Activated CD8-positive, alpha-beta T cell treated with anti-CD3 and anti-CD28 coated beads for 36 hours (primary cell): ENCODE data around the gene LILRB3. TPM values are rescaled to one million over a fixed set of nuclear protein-coding genes. Genes with fewer than 3 reads are reported as not detected.
"Not testable (repeated sequence)": the region's sequence is repeated elsewhere in the genome, so short reads cannot be mapped to it uniquely, and the experiment has no call there.

Source experiments
- ATAC-seq: fragments of 200-7000 bp; cut with Tn5 transposase; one replicate; pipeline ENCODE4 v1.10.0; 2021; ENCODE audit warnings: mild to moderate bottlenecking, moderate library complexity
- CTCF ChIA-PET: fragments of 350-600 bp; sonication (Branson Sonifier 250); formaldehyde crosslinking; loops from one replicate; lab custom pipeline; 2021; ENCODE audit warnings: antibody characterized with exemption; lab: Charles Lee
- POLR2A ChIA-PET: fragments of 350-600 bp; sonication (Branson Sonifier 250); formaldehyde crosslinking; loops from one replicate; lab custom pipeline; 2021; ENCODE audit warnings: antibody characterized with exemption; lab: Charles Lee
- DNase-seq: peaks from one replicate; pipeline ENCODE4 v3.0.0-alpha.2; 2020
- H3K27ac Mint-ChIP-seq: one replicate; pipeline ENCODE4 v1.8.0; 2021; ENCODE audit warnings: mild to moderate bottlenecking, mixed read lengths
- H3K27me3 Mint-ChIP-seq: one replicate; pipeline ENCODE4 v1.8.0; 2021; ENCODE audit warnings: mixed read lengths
- H3K36me3 Mint-ChIP-seq: one replicate; pipeline ENCODE4 v1.8.0; 2021; ENCODE audit warnings: low read depth, mixed read lengths
- H3K4me1 Mint-ChIP-seq: one replicate; pipeline ENCODE4 v1.8.0; 2021; ENCODE audit warnings: low read depth, mixed read lengths
- H3K4me3 Mint-ChIP-seq: one replicate; pipeline ENCODE4 v1.8.0; 2021; ENCODE audit warnings: mild to moderate bottlenecking, moderate library complexity, mixed read lengths
- H3K9me3 Mint-ChIP-seq: one replicate; pipeline ENCODE4 v1.8.0; 2021; ENCODE audit warnings: mixed read lengths
- intact Hi-C: fragments of 100-400 bp; cut with micrococcal nuclease; formaldehyde crosslinking; loops from one replicate; pipeline ENCODE4 v1.10.0; 2022
- total RNA-seq, 2 experiments: library from RNA; stranded (reverse); gene quantifications; one replicate each; pipeline ENCODE4 v1.2.3, GENCODE V29; 2021
- TF ChIP-seq, protein P1 (sequence below): fragments of 200-600 bp; IDR thresholded peaks from one replicate; pipeline ENCODE4 v1.8.0; 2022; ENCODE audit warnings: antibody characterized with exemption, mild to moderate bottlenecking

The LILRB3 gene
- total RNA-seq, 2 experiments from 2014 or later = not detected

DNA sequence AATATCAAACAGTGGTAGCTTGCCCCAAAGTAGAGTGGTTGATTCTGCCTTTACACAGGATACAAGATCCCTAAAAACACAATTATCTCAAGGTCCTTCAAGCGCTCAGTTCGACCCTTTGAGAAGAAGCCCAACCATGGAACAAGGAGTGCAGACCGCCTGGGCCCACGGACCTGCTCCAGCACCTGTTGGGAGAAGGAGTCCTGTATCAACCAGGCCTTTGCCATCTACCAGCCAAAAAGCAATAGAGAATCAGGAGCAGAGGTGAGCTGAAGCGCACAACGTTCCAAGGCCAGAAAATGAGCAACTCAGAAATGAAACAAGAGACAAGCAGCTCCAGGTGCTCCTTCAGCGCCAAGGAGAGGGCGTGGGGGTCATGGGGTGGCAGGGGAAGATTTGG, 6.3 kb upstream of the LILRB3 start:
- no peak for ATAC-seq
- H3K4me3 Mint-ChIP-seq = no peak overlapping the region
- intact Hi-C loops = no loop called here
- no peaks in the 10 kb centered on the region for H3K36me3 Mint-ChIP-seq
- TF ChIP-seq, protein P1, sequence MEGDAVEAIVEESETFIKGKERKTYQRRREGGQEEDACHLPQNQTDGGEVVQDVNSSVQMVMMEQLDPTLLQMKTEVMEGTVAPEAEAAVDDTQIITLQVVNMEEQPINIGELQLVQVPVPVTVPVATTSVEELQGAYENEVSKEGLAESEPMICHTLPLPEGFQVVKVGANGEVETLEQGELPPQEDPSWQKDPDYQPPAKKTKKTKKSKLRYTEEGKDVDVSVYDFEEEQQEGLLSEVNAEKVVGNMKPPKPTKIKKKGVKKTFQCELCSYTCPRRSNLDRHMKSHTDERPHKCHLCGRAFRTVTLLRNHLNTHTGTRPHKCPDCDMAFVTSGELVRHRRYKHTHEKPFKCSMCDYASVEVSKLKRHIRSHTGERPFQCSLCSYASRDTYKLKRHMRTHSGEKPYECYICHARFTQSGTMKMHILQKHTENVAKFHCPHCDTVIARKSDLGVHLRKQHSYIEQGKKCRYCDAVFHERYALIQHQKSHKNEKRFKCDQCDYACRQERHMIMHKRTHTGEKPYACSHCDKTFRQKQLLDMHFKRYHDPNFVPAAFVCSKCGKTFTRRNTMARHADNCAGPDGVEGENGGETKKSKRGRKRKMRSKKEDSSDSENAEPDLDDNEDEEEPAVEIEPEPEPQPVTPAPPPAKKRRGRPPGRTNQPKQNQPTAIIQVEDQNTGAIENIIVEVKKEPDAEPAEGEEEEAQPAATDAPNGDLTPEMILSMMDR = no peak
- no peaks in the 10 kb centered on the region for H3K9me3 Mint-ChIP-seq
- H3K4me1 Mint-ChIP-seq = peaks cover 3% of the 10 kb centered on the region
- peaks cover 19% of the 10 kb centered on the region for H3K27me3 Mint-ChIP-seq
- ChIA-PET CTCF (interaction anchor here (1.2 kb wide), 1 partner anchor 18 kb away, joined by 3 read pairs; no protein-coding TSS in a partner anchor), POLR2A (no interaction called here)
- no peak overlapping the region for H3K27ac Mint-ChIP-seq
- no peak for DNase-seq

DNA sequence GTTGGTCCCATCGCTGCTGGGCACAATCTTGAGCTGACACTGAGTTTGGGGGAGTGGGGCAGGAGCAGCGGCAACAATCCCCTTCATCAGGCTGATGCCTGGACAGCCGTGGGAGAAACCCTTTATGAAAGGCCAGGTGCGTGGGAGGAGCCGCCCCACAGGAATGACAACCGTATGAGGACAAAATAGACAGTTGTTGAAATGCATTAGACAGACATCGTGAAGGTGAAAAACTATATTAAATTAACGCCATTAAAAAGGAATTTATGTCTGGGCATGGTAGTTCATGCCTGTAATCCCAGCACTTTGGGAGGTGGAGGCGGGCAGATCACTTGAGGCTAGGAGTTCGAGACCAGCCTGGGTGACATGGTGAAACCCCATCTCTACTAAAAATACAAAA, 1.8 kb upstream of the LILRB3 start:
- H3K4me1 Mint-ChIP-seq, DNase-seq, H3K4me3 Mint-ChIP-seq, H3K27ac Mint-ChIP-seq, intact Hi-C loops, H3K36me3 Mint-ChIP-seq, H3K27me3 Mint-ChIP-seq, H3K9me3 Mint-ChIP-seq, ATAC-seq, CTCF ChIA-PET: not testable (repeated sequence)
- POLR2A ChIA-PET = interaction anchor here (1.5 kb wide), 1 partner anchor 24 kb away, joined by 4 read pairs; the partner anchor contains the start of gene RPS9

DNA sequence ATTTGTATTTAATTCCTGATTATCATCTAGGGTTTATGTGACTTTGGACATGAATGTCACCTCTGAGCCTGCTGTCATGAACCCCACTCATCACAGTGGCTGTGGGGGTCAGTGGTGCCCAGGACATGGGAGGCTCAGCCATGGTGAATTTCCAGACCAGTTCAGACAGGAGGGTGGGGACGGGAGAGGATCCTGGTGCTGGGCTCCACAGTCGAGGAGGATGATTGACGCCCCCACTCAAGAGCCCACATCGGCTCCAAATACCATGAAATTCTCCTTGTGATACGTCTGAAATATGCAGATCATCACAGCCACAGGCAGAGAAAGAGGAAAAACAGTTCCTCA, 1.1 kb upstream of the LILRB3 start:
- CTCF ChIA-PET, intact Hi-C loops, H3K36me3 Mint-ChIP-seq, H3K27ac Mint-ChIP-seq, H3K4me3 Mint-ChIP-seq, H3K4me1 Mint-ChIP-seq, DNase-seq, POLR2A ChIA-PET, H3K9me3 Mint-ChIP-seq, H3K27me3 Mint-ChIP-seq, ATAC-seq: not testable (repeated sequence)

DNA sequence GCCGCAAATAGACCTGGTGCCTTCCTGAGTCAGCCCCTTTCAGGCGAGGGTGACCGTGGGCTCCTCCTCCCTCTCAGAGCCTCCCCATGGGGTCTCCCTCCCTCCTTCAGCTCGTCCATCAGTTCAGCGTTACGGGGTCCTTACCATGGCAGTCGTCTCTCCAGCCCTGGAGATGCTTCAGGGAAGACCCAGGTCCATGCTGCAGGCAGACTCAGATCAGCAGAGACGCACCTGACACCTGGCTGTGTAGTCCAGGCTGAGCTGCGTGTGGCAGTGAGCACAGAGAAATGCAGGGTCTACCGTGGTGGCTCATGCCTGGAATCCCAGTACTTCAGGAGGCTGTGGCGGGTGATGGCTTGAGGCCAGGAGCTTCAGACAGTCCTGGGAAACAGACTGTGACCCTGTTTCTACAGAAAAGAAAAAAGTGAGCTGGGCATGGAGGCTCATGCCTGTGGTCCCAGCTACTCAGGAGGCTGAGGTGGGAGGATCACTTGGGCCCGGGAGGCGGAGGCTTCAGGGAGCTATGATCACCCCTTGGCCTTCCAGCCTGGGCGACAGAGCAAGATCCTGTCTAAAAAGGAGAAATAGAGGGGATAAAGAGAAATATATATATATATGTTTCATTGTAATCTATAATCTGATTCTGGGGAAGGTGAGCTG, 600 bp upstream of the LILRB3 start:
- H3K27me3 Mint-ChIP-seq, DNase-seq, ATAC-seq, CTCF ChIA-PET, H3K9me3 Mint-ChIP-seq, H3K4me1 Mint-ChIP-seq, intact Hi-C loops, H3K27ac Mint-ChIP-seq, H3K36me3 Mint-ChIP-seq, H3K4me3 Mint-ChIP-seq: not testable (repeated sequence)
- POLR2A ChIA-PET = interaction anchor here (0.6 to 1.0 kb wide), 2 partner anchors 18 to 1407 kb away, joined by 3 read pairs; no protein-coding TSS in a partner anchor

DNA sequence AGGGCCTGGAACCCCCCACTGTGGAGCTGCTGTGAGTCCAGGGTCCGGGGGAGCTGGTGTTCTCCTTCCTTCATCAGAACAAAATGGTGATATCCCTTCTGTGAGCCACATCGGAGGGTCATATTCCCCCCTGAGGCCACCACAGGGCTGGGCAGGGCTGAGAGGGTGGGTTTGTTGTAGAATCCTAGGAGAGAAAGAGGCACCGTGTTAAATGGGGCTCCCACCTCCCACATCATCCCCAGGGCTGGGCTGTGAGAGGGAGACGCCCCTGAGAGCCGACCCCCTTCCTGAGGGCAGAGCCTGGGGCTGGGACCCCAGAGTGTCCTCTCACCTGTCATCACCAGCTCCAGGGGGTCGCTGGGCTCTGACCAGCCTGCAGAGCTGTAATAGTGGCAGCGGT, 860 bp downstream of the LILRB3 start:
- intact Hi-C loops, CTCF ChIA-PET, H3K4me1 Mint-ChIP-seq, ATAC-seq, H3K36me3 Mint-ChIP-seq, H3K27ac Mint-ChIP-seq, H3K27me3 Mint-ChIP-seq, H3K9me3 Mint-ChIP-seq, DNase-seq, H3K4me3 Mint-ChIP-seq: not testable (repeated sequence)
- POLR2A ChIA-PET = interaction anchor here (1.2 kb wide), 1 partner anchor 14 kb away, joined by 3 read pairs; no protein-coding TSS in a partner anchor

DNA sequence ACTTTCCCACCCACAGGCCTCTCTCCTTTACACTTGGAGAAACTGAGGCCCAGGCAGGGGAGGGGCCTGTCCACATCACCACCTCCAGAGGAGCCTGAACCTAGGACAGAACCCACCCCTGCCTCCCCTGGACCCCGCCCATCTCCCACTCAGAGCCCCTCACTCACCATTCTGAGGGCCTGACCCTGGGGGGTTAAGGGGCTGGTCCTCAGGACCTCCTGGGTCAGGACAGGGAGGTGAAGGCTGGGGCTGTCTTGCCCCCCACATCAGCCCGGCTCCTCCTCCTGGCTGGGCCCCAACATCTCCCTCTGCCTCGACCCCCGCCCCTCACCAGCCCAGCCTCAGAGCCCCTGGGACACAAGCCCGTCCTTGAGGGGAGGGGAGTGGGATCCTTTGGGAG, 3.1 kb downstream of the LILRB3 start:
- H3K36me3 Mint-ChIP-seq, DNase-seq, H3K27ac Mint-ChIP-seq, POLR2A ChIA-PET, H3K4me1 Mint-ChIP-seq, ATAC-seq, H3K27me3 Mint-ChIP-seq, intact Hi-C loops, H3K4me3 Mint-ChIP-seq, CTCF ChIA-PET, H3K9me3 Mint-ChIP-seq: not testable (repeated sequence)

DNA sequence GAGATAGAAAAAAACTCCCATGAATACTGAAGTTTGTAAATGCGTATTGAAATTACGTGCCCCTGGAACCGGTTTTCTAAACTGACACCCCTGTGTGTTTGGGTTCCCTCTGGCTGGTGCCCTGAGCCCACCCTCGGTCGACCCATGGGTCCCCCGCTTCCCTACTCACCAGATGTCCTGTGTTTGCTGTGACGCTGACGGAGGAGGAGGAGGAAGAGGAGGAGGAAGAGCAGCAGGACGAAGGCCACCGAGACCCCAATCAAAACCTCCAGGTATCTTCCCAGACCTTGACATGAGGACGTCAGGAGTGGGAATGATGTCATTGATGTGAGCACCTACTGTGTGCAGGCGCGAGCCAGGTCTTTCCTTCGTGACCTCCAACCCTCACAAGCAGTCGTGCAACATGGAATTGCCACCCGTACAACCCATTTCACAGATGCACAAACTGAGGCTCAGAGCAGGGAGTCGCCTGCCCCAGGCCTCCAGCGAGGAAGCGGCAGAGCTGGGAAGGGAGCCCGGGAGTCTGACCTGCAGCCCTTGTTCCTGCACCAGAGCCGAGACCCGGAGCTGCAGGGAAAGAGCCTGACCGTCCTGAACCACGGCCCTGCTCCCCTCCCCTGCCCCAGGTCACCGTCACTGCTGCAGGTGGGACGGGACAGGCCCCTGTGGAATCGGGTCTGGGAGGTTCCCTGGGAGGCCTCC, 3.7 kb downstream of the LILRB3 start:
- no peak overlapping the region for H3K4me3 Mint-ChIP-seq
- ATAC-seq (no peak), DNase-seq (no peak)
- H3K27ac Mint-ChIP-seq = no peak overlapping the region
- H3K9me3 Mint-ChIP-seq = peaks cover 1% of the 10 kb centered on the region
- TF ChIP-seq, protein P1 = no peak
- ChIA-PET CTCF (no interaction called here), POLR2A (no interaction called here)
- peaks cover 6% of the 10 kb centered on the region for H3K27me3 Mint-ChIP-seq
- intact Hi-C loops = no loop called here
- H3K4me1 Mint-ChIP-seq = no peaks in the 10 kb centered on the region
- H3K36me3 Mint-ChIP-seq = peaks cover 8% of the 10 kb centered on the region
